IMR-90 (cell line): ENCODE data around the gene CAMTA1. TPM values are rescaled to one million over a fixed set of nuclear protein-coding genes. Genes with fewer than 3 reads are reported as not detected.

Source experiments
- ATAC-seq: fragments of 200-7000 bp; cut with Tn5 transposase; 2 replicates; pipeline ENCODE4 v1.9.1; 2020; ENCODE audit warnings: low read depth, mild to moderate bottlenecking, moderate library complexity
- BruUV-seq: library from RNA; stranded (reverse); fragments of 400-500 nt; replicated peaks from 2 replicates; lab custom pipeline; 2021; lab: Mats Ljungman, UMichigan
- CTCF ChIA-PET: fragments of 300-600 bp; formaldehyde crosslinking; extraction: SDS; loops from one replicate; lab custom pipeline; 2021; ENCODE audit warnings: antibody characterized with exemption; lab: Yijun Ruan, JAX
- POLR2A ChIA-PET: fragments of 300-600 bp; sonication (Branson Sonifier 250); formaldehyde crosslinking; loops from one replicate; lab custom pipeline; 2022; ENCODE audit warnings: antibody characterized with exemption; ENCODE audit not compliant: unreplicated experiment; lab: Charles Lee
- DNase-seq: peaks from one replicate; pipeline ENCODE4 v3.0.0; 2013
- H2AFZ ChIP-seq: replicated peaks from 2 replicates; pipeline ENCODE3; 2013; ENCODE audit warnings: low read length, mild to moderate bottlenecking; ENCODE audit not compliant: poor library complexity
- H2AK5ac ChIP-seq: 2 replicates; pipeline ENCODE4 v1.6.1; 2013; ENCODE audit warnings: low read depth, low read length, inconsistent platforms
- H2AK9ac ChIP-seq: replicated peaks from 2 replicates; pipeline ENCODE3; 2013; ENCODE audit warnings: mild to moderate bottlenecking, low read depth, low read length, moderate library complexity; ENCODE audit not compliant: poor library complexity
- H2BK120ac ChIP-seq: 2 replicates; pipeline ENCODE4 v1.6.1; 2013; ENCODE audit warnings: low read depth, low read length, inconsistent platforms
- H2BK15ac ChIP-seq: 3 replicates; pipeline ENCODE4 v1.6.1; 2013; ENCODE audit warnings: low read depth, low read length, inconsistent platforms
- H2BK20ac ChIP-seq: 2 replicates; pipeline ENCODE4 v1.6.1; 2013; ENCODE audit warnings: low read depth, mild to moderate bottlenecking, inconsistent platforms, low read length, moderate library complexity
- H2BK5ac ChIP-seq: 2 replicates; pipeline ENCODE4 v1.6.1; 2013; ENCODE audit warnings: mild to moderate bottlenecking, low read depth, low read length, inconsistent platforms; ENCODE audit not compliant: poor library complexity, severe bottlenecking
- H3K14ac ChIP-seq: replicated peaks from 2 replicates; pipeline ENCODE4 v1.6.1; 2013; ENCODE audit warnings: low read depth, low read length, inconsistent platforms
- H3K18ac ChIP-seq: 2 replicates; pipeline ENCODE4 v1.6.1; 2013; ENCODE audit warnings: low read depth, low read length, control low read depth
- H3K23ac ChIP-seq: 2 replicates; pipeline ENCODE4 v1.6.1; 2013; ENCODE audit warnings: low read depth, low read length, inconsistent platforms
- H3K27ac ChIP-seq: 2 replicates; pipeline ENCODE4 v1.5.1; 2013; ENCODE audit warnings: mild to moderate bottlenecking, control low read depth, low read length; ENCODE audit not compliant: insufficient read depth
- H3K27me3 ChIP-seq: 2 replicates; pipeline ENCODE4 v1.6.1; 2013; ENCODE audit warnings: low read length; ENCODE audit not compliant: control insufficient read depth, insufficient read depth
- H3K36me3 ChIP-seq: 2 replicates; pipeline ENCODE4 v1.6.1; 2013; ENCODE audit warnings: low read length, mixed read lengths; ENCODE audit not compliant: control insufficient read depth, insufficient read depth
- H3K4ac ChIP-seq: 2 replicates; pipeline ENCODE4 v1.6.1; 2013; ENCODE audit warnings: low read depth, low read length, inconsistent platforms
- H3K4me1 ChIP-seq: 2 replicates; pipeline ENCODE4 v1.6.1; 2013; ENCODE audit warnings: low read length, mixed read lengths; ENCODE audit not compliant: control insufficient read depth, insufficient read depth
- H3K4me2 ChIP-seq: 2 replicates; pipeline ENCODE4 v1.6.1; 2013; ENCODE audit warnings: low read depth, mild to moderate bottlenecking, control low read depth, low read length, moderate library complexity
- H3K4me3 ChIP-seq: 2 replicates; pipeline ENCODE4 v1.5.1; 2013; ENCODE audit warnings: low read depth, mild to moderate bottlenecking, control low read depth, low read length, moderate library complexity; ENCODE audit not compliant: insufficient read depth
- H3K56ac ChIP-seq: 2 replicates; pipeline ENCODE4 v1.6.1; 2013; ENCODE audit warnings: low read length, inconsistent platforms; ENCODE audit not compliant: insufficient read depth; ENCODE audit errors: extremely low read depth
- H3K79me1 ChIP-seq, 2 experiments: 2 replicates each; pipeline ENCODE4 v1.6.1; 2013; ENCODE audit warnings: low read length in 2 of 2, inconsistent platforms in 1 of 2, low read depth in 1 of 2
- H3K9ac ChIP-seq: 2 replicates; pipeline ENCODE4 v1.6.1; 2013; ENCODE audit warnings: low read depth, low read length, control low read depth
- H3K9me1 ChIP-seq: 2 replicates; pipeline ENCODE4 v1.6.1; 2013; ENCODE audit warnings: low read length, inconsistent platforms; ENCODE audit not compliant: insufficient read depth
- H3K9me3 ChIP-seq: 2 replicates; pipeline ENCODE4 v1.6.1; 2013; ENCODE audit warnings: low read length; ENCODE audit not compliant: control insufficient read depth, insufficient read depth
- H4K20me1 ChIP-seq: 2 replicates; pipeline ENCODE4 v1.6.1; 2013; ENCODE audit warnings: low read length, inconsistent platforms; ENCODE audit not compliant: insufficient read depth
- H4K5ac ChIP-seq: 2 replicates; pipeline ENCODE4 v1.6.1; 2013; ENCODE audit warnings: mild to moderate bottlenecking, low read depth, low read length, control low read depth
- H4K8ac ChIP-seq, 2 experiments: 2 replicates each; pipeline ENCODE4 v1.6.1; 2013; ENCODE audit warnings: low read depth in 2 of 2, low read length in 2 of 2, control low read depth in 1 of 2, inconsistent platforms in 1 of 2
- H4K91ac ChIP-seq: 2 replicates; pipeline ENCODE4 v1.6.1; 2013; ENCODE audit warnings: low read depth, low read length, inconsistent platforms; ENCODE audit not compliant: insufficient read depth
- BHLHE40 ChIP-seq: fragments of 150-350 bp; IDR thresholded peaks from 2 replicates; pipeline ENCODE4 v1.6.1; 2016; ENCODE audit warnings: mild to moderate bottlenecking, low read depth, low read length
- CEBPB ChIP-seq: IDR thresholded peaks from 2 replicates; pipeline ENCODE4 v1.6.1; 2012; ENCODE audit warnings: low read depth, low read length, improper control_type of control experiment
- CHD1 ChIP-seq: IDR thresholded peaks from 2 replicates; pipeline ENCODE4 v1.6.1; 2012; ENCODE audit warnings: low read depth, low read length, improper control_type of control experiment
- CTCF ChIP-seq: conservative IDR thresholded peaks from 2 replicates; pipeline ENCODE4 v1.5.1; 2012; ENCODE audit warnings: mild to moderate bottlenecking, low read depth, low read length, improper control_type of control experiment
- FOS ChIP-seq: fragments of 150-350 bp; IDR thresholded peaks from 2 replicates; pipeline ENCODE4 v1.6.1; 2016; ENCODE audit warnings: low read depth, low read length
- MAFK ChIP-seq: IDR thresholded peaks from 2 replicates; pipeline ENCODE4 v1.6.1; 2012; ENCODE audit warnings: low read depth, low read length, improper control_type of control experiment
- MAZ ChIP-seq: IDR thresholded peaks from 2 replicates; pipeline ENCODE4 v1.6.1; 2012; ENCODE audit warnings: low read depth, mild to moderate bottlenecking, low read length, improper control_type of control experiment, moderate library complexity, borderline replicate concordance
- MXI1 ChIP-seq: IDR thresholded peaks from 2 replicates; pipeline ENCODE4 v1.6.1; 2012; ENCODE audit warnings: low read depth, mild to moderate bottlenecking, low read length, moderate library complexity, borderline replicate concordance
- NFE2L2 ChIP-seq: fragments of 150-350 bp; IDR thresholded peaks from 2 replicates; pipeline ENCODE4 v1.6.1; 2016; ENCODE audit warnings: low read depth, mild to moderate bottlenecking, low read length
- POLR2A ChIP-seq: IDR thresholded peaks from 2 replicates; pipeline ENCODE4 v1.6.1; 2012; ENCODE audit warnings: mild to moderate bottlenecking, low read depth, low read length
- RAD21 ChIP-seq: IDR thresholded peaks from 2 replicates; pipeline ENCODE4 v1.6.1; 2012; ENCODE audit warnings: low read length, improper control_type of control experiment
- RCOR1 ChIP-seq: IDR thresholded peaks from 2 replicates; pipeline ENCODE4 v1.6.1; 2012; ENCODE audit warnings: mild to moderate bottlenecking, low read length, improper control_type of control experiment; ENCODE audit not compliant: insufficient replicate concordance
- RFX5 ChIP-seq: IDR thresholded peaks from 2 replicates; pipeline ENCODE4 v1.8.0; 2012; ENCODE audit warnings: low read depth, mild to moderate bottlenecking, low read length, moderate library complexity
- SMC3 ChIP-seq: fragments of 150-350 bp; IDR thresholded peaks from 2 replicates; pipeline ENCODE4 v1.6.1; 2016; ENCODE audit warnings: low read depth, mild to moderate bottlenecking, antibody characterized with exemption, low read length, moderate library complexity
- WGBS, 2 experiments: methylation state at CpG; one replicate each; pipeline versions ENCODE4 v1.1.5 to v1.1.7; 2013; ENCODE audit warnings: missing lambda C conversion rate in 2 of 2; ENCODE audit not compliant: insufficient read length in 1 of 2; ENCODE audit errors: extremely low coverage in 2 of 2; 5-methylcytosine and 5-hydroxymethylcytosine counted together
- dilution Hi-C: fragments of 300-500 bp; cut with HindIII; formaldehyde crosslinking; loops from one replicate; pipeline ENCODE4 v1.14.3; 2018; ENCODE audit warnings: low sequenced_read_pairs; ENCODE audit not compliant: unreplicated experiment
- in situ Hi-C: fragments of 300-500 bp; cut with MboI; formaldehyde crosslinking; loops from 3 replicates; pipeline ENCODE4 v1.14.3; 2019; ENCODE audit warnings: low sequenced_read_pairs, inconsistent platforms, mixed read lengths
- intact Hi-C: fragments of 100-400 bp; cut with micrococcal nuclease; formaldehyde crosslinking; loops from 2 replicates; pipeline ENCODE4 v1.10.0; 2022
- polyA plus RNA-seq, 3 experiments: library from polyadenylated mRNA; depleted of rRNA; stranded (reverse); fragments of >200 nt; gene quantifications; 2 replicates each; pipeline ENCODE4 v1.2.3, GENCODE V29; 2012; ENCODE audit warnings: low replicate concordance in 1 of 3
- total RNA-seq: library from RNA; depleted of rRNA; stranded (reverse); fragments of >200 nt; gene quantifications from 2 replicates; pipeline ENCODE4 v1.2.3, GENCODE V29; 2012
- TF ChIP-seq, protein P1 (sequence below): fragments of 150-350 bp; IDR thresholded peaks from 2 replicates; pipeline ENCODE4 v1.6.1; 2017; ENCODE audit warnings: mild to moderate bottlenecking, antibody characterized with exemption, low read length, low read depth
- TF ChIP-seq, protein P2 (sequence below): fragments of 150-350 bp; IDR thresholded peaks from 2 replicates; pipeline ENCODE4 v1.6.1; 2016; ENCODE audit warnings: low read depth, mild to moderate bottlenecking, low read length, moderate library complexity, borderline replicate concordance

Gene CAMTA1
- total and polyA plus RNA-seq, 2 of the 4 experiments (the other 2 are of a cell fraction): 35.5 to 74.3 TPM

- Histone ChIP-seq H2AK9ac (no peak overlapping the region), H2AK5ac (no peak overlapping the region), H3K4ac (no peak overlapping the region), H3K18ac (no peak overlapping the region), H3K14ac (no peak overlapping the region), H3K36me3 (no peaks in the 10 kb centered on the region), H3K4me2 (no peak overlapping the region), H3K27me3 (peaks cover 40% of the 10 kb centered on the region), H3K23ac (no peak overlapping the region), H2BK15ac (no peak overlapping the region), H3K9ac (no peak overlapping the region), H2BK20ac (no peak overlapping the region), H2BK120ac (no peak overlapping the region), H4K91ac (no peak overlapping the region), H3K9me1 (no peaks in the 10 kb centered on the region), H2AFZ (no peak overlapping the region), H4K5ac (no peak overlapping the region), H3K4me3 (no peak overlapping the region), H4K20me1 (no peaks in the 10 kb centered on the region), H3K4me1 (no peaks in the 10 kb centered on the region), H2BK5ac (no peak overlapping the region), H3K27ac (no peak overlapping the region), H4K8ac (no peak overlapping the region), H3K79me1 (no peaks in the 10 kb centered on the region), H3K9me3 (peaks cover 3% of the 10 kb centered on the region; the same call in 1 of the 2 replicates), H3K56ac (no peak overlapping the region)
- in situ Hi-C loops (no loop called here), intact Hi-C loops (no loop called here), dilution Hi-C loops (no loop called here)
- BruUV-seq: no TSS peak
- 73% methylated on average over 3 of the region's 11 CpGs; no CpG with 5 or more reads in 1 of the 2 experiments for WGBS, 2 experiments
- POLR2A ChIA-PET: no interaction called here
- DNase-seq (no peak), ATAC-seq (no peak)
- TF ChIP-seq RFX5: no peak
- TF ChIP-seq CEBPB: no peak
- TF ChIP-seq FOS: no peak
- TF ChIP-seq, protein P1, sequence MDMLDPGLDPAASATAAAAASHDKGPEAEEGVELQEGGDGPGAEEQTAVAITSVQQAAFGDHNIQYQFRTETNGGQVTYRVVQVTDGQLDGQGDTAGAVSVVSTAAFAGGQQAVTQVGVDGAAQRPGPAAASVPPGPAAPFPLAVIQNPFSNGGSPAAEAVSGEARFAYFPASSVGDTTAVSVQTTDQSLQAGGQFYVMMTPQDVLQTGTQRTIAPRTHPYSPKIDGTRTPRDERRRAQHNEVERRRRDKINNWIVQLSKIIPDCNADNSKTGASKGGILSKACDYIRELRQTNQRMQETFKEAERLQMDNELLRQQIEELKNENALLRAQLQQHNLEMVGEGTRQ: no peak
- TF ChIP-seq CHD1: no peak
- TF ChIP-seq MAZ: no peak
- no peak for TF ChIP-seq RAD21
- no peak for TF ChIP-seq CTCF
- TF ChIP-seq SMC3: no peak
- TF ChIP-seq MXI1: no peak
- TF ChIP-seq RCOR1: no peak
- TF ChIP-seq MAFK: no peak
- no peak for TF ChIP-seq POLR2A
- TF ChIP-seq NFE2L2: no peak
- no peak for TF ChIP-seq BHLHE40
- TF ChIP-seq, protein P2, sequence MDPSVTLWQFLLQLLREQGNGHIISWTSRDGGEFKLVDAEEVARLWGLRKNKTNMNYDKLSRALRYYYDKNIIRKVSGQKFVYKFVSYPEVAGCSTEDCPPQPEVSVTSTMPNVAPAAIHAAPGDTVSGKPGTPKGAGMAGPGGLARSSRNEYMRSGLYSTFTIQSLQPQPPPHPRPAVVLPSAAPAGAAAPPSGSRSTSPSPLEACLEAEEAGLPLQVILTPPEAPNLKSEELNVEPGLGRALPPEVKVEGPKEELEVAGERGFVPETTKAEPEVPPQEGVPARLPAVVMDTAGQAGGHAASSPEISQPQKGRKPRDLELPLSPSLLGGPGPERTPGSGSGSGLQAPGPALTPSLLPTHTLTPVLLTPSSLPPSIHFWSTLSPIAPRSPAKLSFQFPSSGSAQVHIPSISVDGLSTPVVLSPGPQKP: no peak
- CTCF ChIA-PET: no interaction called here
These were observed 168.7 kb downstream of the CAMTA1 start for GRCh38 chr1:6953907-6954364.
